T-helper 2 cell (primary cell): Measurements from ENCODE around the gene FSD1.
A peak's percentile ranks its signal among the peaks of the same experiment; 100 is the strongest.
"Not testable (repeated sequence)": the region's sequence is repeated elsewhere in the genome, so short reads cannot be mapped to it uniquely, and the experiment has no call there.

Experiments used
- DNase-seq, 5 experiments: peaks; one replicate each; pipeline versions ENCODE4 v3.0.0 to v3.0.0-alpha.2; 2012 to 2022
- total RNA-seq, 2 donors: gene quantifications; one replicate each; lab custom pipeline; 2026; lab: John Stamatoyannopoulos, UW

Gene FSD1
- total RNA-seq, result 0.31 to 0.67 reads per million in 2 donors

DNA sequence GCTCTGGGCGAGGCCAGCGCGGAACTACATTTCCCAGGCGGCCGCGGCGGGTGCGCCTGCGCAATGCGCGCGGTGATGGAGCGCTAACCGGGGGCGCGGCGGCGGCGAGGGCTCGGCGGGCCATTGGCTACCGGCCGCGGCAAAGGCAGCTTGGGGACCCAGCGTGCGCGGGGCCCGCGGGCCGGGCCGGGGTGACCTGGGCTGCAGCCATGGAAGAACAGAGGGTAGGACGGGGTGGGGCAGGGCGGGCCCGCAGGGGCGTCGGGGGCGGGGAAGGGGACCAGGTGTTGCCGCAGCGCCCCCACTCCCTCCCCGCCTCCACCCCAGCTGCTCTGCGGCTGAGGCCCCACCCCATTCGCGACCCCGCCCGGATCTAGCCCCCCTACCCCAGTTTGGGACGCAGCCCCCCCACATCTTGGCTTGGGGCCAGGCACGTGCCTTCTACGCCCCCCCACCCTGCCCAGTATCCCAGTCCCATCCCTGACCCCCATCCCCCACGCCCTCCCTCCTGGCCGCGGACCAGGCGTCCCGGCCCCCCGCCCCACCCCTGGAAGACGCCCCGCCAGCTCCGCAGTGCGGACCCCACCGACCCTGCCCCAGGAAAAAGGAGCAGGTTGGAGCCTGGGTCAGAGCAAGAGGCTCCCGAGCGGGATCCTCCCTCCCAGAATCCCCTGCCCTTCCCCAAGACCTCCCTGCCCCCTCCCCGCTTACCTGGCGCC lies at the start of gene FSD1:
FSD1 (plus strand) TSS at position 61 of the 719 bp plus-strand sequence; CDS start at position 210, 149 bp downstream.
- peak in 4 of 5 experiments; percentile 32 to 74 (median 55) for DNase-seq

DNA sequence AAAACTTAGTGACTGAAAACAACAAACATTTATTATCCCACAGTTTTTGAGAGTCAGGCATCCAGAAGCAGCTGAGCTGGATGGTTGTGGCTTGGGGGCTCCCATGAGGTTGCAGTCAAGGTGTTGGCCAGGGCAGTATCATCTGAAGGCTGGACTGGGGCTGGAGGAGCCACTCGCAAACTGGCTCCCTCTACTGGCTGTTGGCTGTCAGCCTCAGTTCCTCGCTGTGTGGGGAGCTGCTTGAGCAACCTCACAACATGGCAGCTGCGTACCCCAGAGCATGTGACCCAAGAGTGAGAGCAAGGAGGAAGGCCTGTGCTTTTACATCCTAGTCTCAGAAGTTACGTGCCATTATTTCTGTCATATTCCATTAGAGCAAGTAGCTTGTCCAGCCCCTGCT lies 47.8 kb upstream of the FSD1 start:
- no peak for DNase-seq

DNA sequence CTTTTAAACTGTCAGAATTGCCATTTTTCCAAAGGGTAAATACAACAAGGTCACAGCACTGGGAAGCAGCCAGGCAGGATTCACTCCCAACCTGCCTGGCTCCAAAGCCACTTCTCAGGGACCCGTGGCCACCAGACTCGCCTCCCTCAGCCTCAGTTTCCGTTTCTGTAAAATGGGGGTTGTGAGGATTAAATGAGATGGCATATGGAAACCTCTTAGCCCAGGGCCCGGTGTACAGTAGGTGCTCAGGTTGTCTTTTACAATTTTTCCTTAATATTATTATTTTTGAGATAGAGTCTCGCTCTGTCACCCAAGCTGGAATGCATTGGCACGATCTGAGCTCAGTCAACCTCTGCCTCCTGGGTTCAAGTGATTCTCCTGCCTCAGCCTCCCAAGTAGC lies 47.4 kb upstream of the FSD1 start:
- DNase-seq, result no peak

DNA sequence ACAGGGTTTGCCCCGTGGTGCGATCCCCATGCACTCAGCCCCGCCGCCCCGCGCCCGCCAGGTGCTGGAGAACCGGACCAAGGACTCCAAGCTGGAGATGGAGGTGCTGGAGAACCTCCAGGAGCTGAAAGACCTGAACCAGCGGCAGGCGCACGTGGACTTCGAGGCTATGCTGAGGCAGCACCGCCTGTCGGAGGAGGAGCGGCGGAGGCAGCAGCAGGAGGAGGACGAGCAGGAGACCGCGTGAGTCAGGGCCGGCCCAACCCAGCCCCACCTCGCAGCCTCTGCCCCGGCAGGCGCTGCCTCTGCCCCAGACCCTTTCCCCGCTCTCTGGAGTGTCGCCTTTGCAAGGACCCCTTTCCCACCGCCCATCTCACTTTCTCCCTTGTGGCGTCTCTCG lies 46.2 kb upstream of the FSD1 start:
- no peak for DNase-seq

DNA sequence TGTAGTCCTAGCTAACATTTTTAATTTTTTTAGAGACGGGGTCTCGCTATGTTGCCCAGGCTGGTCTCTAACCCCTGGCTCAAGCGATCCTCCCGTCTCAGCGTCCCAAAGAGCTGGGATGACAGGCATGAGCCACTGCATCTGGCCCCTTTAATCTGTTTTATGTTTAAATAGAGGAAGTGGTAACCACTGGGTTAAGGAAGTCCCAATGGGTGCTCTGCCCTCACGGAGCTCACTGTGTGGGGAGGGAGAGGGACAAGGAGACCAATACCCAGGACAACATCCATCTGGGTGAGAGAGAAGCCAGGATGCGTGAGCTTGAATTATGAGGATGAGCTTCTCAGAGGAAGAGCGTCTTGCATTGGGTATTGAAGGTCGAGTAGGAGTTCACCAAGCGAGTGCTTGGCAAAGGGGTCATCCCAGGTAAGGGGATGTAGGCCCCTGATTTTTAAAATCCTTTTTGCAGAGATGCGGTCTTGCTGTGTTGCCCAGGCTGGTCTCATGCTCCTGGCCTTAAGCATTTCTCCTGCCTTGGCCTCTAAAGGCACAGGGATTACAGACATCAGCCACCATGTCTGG lies 43.7 kb upstream of the FSD1 start:
- no peak for DNase-seq

DNA sequence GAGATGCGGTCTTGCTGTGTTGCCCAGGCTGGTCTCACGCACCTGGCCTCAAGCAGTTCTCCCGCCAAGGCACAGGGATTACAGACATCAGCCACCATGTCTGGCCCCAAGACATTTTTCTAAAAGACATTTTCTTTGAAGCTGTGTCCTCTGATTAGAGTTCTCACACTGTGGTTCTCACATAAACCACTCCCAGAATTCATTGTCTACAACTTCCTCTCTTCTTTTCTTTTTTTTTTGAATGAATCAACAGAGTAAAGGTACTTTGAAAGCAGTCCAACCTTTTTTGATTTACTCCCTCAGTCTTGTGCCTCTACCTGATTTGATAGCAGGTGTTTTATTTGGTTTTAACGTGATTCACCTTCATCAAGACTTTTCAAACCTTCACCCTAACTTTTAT lies 39.6 kb upstream of the FSD1 start:
- DNase-seq, result peak in 1 of 5 experiments; percentile 55

DNA sequence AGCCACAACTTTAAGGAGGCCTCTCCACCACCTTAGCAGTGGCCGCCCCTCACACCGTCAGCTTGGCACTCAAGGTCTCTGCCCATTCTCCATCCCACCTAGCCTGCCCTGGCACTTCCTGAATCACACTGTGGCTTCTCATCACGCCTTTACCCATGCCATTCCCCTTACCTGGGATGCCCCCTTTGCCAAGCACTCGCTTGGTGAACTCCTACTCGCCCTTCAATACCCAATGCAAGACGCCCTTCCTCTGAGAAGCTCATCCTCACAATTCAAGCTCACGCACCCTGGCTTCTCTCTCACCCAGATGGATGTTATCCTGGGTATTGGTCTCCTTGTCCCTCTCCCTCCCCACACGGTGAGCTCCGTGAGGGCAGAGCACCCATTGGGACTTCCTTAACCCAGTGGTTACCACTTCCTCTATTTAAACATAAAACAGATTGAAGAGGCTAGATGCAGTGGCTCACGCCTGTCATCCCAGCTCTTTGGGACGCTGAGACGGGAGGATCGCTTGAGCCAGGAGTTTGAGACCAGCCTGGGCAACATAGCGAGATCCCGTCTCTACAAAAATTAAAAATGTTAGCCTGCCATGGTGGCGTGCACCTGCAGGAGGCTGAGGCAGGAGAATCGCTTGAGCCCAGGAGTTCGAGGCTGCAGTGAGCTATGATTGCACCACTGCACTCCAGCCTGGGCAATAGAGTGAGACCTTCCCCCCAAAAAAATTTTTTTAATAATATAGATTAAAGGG lies 38.0 kb upstream of the FSD1 start:
- DNase-seq, result no peak

DNA sequence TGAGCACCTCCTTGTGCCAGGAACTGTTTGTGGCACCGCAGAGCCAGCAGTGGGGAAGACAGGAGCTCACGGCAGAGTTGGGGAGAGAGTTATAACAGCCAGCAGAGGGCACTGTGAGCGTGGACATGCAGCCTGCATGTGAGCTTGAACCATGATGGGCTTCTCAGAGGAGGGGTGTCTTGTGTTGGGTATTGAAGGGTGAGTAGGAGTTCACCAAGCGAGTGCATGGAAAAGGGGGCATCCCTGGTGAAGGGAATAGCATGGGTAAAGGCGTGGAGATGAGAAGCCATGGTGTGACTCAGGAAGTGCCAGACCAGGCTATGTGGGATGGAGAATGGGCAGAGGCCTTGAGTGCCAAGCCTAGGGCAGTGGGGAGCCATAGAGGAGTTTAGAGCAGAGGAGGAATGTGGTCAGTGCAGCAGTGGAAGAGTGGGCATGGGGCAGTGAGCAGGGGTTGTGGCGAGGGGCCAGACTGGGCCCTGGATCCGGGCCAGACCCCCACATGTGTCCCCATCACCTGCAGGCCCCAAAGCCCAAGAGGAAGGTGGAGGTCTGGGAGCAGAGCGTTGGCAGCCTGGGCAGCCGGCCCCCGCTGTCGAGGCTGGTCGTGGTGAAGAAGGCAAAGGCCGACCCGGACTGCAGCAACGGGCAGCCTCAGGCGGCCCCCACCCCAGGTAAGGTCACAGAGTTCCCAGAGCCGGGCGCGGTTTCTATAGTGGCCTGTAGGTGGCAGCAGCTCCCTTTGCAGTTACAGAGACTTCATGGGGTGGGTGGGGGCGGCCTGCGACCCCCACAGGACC lies 37.1 kb upstream of the FSD1 start:
- DNase-seq, result peak in 4 of 5 experiments; percentile 38 to 73 (median 50)

DNA sequence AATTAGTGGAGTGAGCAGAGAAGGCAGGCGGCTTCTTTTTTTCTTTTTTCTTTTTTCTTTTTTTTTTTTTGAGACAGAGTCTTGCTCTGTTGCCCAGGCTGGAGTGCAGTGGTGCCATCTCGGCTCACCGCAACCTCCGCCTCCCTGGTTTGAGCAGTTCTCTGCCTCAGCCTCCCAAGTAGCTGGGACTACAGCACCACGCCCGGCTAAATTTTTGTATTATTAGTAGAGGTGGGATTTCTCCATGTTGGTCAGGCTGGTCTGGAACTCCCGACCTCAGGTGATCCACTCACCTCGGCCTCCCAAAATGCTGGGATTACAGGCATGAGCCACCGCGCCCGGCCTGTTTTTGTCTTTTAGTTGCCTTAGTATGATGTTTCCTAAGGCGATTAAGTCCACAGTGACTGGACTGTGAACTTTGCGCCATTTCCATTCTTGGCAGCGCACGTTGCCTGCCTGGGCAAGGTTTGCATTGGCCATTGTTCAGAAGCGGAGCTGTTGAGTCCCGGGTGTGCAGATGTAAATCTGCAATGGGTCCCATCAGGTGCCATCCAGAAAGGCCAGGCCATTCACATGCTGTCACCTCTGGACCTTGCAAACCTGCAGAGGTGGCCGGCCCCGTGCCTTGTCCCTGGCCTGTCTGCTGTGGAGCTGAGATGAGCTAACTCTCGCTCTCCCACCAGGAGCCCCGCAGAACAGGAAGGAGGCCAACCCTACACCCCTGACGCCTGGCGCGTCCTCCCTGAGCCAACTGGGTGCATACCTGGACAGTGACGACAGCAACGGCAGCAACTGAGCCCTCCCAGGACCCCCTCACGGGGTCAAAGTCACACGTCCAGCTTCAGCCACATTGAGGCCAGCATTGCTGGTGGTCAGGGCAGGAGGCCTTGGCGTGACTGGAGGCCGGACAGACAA lies 36.2 kb upstream of the FSD1 start:
- no peak for DNase-seq

DNA sequence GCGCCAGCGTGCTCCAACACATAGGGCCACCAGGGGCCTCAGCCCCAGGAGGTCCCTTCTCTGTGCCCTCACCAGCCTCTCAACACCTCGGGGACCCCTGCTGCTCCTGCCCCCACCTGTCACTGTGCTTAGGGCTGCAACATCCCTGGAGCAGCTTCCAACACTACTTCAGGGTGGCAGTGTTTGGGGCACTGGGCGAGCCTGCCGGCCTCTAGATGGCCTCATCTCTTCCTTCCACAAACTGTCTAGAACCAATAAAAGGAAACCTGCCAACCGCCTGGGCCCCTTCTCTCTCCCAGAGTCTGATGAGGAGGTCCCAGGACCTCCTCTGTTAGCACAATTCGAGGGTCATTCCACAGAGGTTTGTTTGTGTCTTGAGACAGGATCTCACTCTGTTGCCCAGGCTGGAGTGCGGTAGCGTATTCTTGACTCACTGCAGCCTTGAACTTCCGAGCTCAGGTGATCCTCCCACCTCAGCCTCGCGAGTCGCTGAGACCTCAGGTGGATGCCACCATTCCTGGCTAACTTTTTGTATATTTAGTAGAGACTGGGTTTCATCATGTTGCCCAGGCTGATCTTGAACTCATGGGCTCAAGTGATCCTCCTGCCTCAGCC lies 35.5 kb upstream of the FSD1 start:
- no peak for DNase-seq

DNA sequence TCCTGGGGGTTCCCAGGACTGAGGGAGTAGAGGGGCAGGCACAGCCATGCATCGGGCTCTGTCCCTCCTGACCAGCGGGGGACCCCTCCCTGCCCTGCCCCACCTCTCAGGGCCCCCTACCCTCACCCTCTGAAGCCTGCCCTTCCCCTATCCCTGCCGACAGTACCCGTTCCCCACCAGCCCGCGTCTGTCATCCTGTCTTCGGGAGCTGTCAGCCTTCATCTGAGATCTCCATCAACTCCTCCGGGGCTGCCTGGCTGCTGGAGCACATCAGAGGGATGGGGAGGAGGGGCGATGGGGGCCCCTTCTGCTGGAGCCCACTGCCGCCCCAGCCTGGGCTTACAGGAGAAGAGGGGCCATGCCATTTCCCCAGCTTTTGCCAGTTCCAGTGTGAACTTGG lies 31.5 kb upstream of the FSD1 start:
- DNase-seq, result no peak

DNA sequence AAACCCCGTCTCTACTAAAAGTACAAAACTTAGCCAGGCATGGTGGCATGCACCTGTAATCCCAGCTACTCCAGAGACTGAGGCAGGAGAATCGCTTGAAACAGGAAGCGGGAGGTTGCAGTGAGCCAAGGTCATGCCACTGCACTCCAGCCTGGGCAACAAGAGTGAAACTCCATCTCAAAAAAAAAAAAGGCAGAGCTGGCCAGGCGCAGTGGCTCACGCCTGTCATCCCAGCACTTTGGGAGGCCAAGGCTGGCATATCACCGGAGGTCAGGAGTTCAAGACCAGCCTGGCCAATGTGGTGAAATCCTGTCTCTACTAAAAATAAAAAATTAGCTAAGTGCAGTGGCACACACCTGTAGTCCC lies 30.1 kb upstream of the FSD1 start:
- not testable (repeated sequence) for DNase-seq

DNA sequence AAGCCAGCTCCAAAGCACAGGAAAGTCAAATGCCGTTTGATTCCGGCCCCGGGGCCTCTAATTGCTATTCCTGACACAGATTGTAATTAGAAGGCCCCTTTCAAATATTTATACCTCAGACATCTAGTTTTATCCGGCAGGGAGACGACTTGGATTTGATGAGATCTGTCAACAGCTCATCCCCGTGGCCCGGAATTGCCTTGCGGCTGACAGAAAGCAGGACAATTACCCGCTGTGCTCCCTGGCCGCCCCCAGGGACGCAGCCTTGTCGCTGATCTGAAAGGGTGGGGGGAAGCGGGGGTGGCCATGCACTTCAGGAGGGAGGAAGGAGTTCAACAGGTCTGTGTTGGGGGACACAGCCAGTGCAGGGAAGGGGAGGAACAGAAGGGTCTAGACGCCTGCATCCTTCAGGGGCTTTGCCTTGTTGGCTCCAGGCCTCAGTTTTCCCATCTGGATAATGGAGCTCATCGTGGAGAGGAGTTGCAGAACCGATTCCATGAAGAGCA lies 27.2 kb upstream of the FSD1 start:
- DNase-seq, result no peak

DNA sequence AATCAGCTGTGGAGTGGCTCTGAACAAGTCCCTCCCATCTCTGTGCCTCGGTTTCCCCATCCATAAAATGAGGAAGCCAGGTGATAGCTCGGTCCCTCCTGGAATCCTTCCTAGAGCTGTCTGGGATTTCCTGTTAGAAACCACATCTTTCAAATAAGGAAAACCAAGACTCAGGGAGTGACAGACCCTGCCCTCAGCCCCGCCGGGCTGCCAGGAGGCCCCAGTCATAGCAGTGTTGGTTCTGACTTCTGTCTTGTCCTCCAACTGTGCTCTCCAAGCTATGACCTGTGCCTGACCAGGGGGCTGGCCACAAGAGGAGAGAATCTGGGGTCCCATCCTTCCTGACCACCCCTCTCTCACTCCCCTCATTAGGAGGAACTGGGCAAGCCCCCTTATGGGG lies 26.4 kb upstream of the FSD1 start:
- no peak for DNase-seq

DNA sequence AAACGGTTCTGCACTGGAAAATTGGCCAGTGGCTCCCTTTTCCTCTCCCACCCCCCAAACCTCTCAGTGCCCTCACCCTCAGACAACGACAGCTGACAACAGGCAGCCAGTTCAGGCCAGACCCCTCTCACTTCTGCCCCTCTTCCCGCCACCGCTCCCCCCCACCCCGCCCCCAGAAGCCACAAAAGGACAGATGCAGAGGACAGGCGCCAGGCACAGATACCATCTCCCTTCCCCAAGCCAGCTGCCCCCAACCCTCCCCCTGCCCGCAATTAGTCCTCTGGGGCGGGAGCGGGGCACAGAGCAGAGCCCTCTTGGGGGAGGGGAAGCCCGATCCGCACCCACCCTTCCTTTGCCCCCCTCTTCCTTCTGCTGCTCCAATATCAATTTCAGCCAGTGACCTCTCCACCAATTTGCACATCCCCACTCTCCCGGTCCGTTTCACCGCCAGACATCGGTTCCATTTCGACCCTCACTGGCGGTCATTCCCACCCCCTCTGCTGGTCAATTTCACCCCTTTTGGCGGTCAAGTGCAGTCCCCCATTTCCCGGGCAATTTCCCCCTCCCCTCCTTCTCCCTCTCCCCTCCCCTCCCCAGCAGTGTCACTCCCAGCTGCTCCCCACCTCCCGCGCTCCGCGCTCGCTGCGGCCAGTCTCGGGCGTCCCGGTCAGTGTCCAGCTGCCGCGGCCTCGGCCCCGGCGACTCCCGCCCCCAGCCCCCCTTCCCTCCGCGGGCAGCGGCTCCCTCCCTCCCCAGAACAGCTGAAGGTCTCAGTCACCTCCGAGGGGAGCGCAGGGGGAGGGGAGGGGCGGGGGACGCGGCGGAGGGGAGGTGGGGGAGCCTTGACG lies 25.8 kb upstream of the FSD1 start, which contains the start of gene SHD:
SHD (plus strand) TSS at position 848 of the 848 bp plus-strand sequence. CDS start 798 bp downstream, outside the sequence.
- DNase-seq, result no peak

DNA sequence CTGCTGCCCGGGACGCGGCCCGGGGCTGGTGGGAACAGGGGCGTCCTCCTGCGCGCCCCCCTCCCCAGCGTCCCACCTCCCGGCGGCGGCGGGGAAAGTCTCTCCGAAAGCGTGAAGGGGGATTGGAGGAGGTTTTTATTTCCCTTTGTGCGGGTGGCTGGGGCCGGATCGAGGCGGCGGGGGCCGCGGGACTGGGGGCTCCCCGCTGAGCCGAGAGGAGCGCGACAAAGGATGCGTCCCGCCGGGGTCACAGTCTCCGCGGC lies 25.2 kb upstream of the FSD1 start:
- no peak for DNase-seq

DNA sequence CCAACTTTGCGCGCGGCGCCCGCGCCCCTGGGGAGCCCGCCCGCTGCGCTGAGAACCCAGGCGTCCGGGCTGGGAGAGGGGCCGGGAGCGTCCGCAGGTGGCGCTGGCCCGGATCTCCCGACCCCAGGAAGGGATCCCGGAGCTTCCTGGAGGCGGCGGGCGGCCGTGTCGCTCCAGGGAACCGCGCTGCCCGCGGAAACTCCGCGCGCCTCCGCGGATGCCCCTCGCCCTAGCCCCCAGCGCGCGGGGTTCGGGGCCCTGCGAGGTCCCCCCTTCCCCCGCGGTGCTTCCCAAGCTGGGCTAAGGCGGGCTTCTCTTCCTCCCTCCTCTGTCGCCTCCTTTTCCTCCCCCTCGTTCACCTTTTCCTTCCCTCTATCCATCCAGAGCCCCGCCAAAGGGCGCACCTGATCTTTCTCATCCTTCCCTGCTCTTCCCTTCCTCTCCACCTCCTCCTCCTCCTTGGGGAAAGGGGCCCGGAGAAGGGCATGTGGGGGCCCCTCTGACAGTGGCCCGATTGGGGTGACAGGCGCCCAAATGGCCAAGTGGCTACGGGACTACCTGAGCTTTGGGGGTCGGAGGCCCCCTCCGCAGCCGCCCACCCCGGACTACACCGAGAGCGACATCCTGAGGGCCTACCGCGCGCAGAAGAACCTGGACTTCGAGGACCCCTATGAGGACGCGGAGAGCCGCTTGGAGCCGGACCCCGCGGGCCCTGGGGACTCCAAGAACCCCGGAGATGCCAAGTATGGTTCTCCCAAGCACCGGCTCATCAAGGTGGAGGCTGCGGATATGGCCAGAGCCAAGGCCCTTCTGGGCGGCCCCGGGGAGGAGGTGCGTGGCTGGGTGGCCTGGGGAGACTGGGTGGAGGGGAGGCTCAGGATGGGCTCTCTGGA lies 24.6 kb upstream of the FSD1 start:
- DNase-seq, result no peak

DNA sequence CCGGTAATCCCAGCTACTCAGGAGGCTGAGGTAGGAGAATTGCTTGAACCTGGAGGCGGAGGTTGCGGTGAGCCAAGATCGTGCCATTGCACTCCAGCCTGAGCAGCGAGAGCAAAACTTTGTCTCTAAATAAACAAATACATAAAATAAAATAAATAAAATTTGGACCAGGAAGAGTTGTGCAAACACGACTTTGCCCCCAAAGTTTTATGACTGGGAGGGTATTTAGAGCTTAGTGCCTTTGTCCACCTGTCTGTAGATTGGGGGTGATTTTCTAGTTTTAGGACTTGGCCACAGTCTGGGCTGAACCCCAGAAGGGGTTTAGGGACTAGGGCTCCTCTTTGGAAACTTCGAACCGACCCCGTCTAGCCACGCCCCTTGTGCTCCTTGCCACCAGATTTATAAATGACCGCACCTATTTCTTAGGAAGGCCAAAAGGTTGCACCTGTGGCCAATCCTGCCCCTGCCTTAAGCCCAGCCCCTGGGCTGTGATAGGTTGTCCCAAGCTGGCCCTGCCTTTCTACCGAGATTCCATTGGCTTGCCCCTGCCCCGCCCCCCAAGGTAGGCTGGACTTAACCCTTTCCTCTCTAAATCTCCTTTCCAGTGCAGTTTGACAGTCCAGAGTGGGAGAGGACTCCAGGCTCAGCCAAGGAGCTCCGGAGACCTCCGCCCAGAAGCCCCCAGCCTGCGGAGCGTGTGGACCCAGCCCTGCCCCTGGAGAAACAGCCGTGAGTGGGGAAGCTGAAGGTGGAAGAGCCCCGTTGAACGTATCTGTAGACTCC lies 20.0 kb upstream of the FSD1 start:
- DNase-seq, result no peak

DNA sequence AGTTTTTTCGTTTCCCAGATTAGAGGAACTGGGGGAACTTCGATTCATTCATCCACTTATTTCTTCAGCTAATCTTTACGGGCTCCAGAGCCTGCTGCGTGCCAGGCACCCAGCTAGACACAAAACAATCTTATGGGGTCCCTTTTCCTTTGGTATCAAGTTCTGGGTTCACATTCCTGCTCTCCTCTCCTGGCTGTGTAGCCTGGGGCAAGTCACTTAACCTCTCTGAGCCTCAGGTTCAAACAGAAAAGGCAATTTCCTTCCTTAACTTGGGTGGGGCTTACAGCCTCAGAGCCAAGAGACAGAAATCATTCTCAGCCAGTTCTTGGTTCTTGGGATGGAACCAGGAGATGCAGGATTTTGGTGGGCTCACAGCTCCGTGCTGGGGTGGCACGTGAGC lies 19.4 kb upstream of the FSD1 start:
- DNase-seq, result no peak
